Smooth muscle cell (in vitro differentiated cells): Measurements from ENCODE around the gene KRTCAP2. TPM values are rescaled to one million over a fixed set of nuclear protein-coding genes. Genes with fewer than 3 reads are reported as not detected.
A peak's percentile ranks its signal among the peaks of the same experiment; 100 is the strongest.

Source experiments
- DNase-seq: peaks from one replicate; lab custom pipeline; 2025; ENCODE audit not compliant: unreplicated experiment; lab: John Stamatoyannopoulos, UW
- H2AFZ ChIP-seq: fragments of 200-600 bp; sonication (generic); 2 replicates; pipeline ENCODE4 v1.6.0; 2016; ENCODE audit warnings: antibody characterized with exemption, low read depth, mild to moderate bottlenecking
- H3F3A ChIP-seq: fragments of 200-600 bp; sonication (generic); 2 replicates; pipeline ENCODE4 v1.6.0; 2017; ENCODE audit warnings: antibody characterized with exemption, low read depth
- H3K27ac ChIP-seq: fragments of 200-600 bp; sonication (generic); 2 replicates; pipeline ENCODE4 v1.5.1; 2016; ENCODE audit warnings: low read depth, mild to moderate bottlenecking
- H3K27me3 ChIP-seq: fragments of 200-600 bp; sonication (generic); 2 replicates; pipeline ENCODE4 v1.6.1; 2016; ENCODE audit warnings: low read depth, mild to moderate bottlenecking
- H3K36me3 ChIP-seq: fragments of 200-600 bp; sonication (generic); 2 replicates; pipeline ENCODE4 v1.5.1; 2016; ENCODE audit warnings: low read depth
- H3K4me1 ChIP-seq: fragments of 200-600 bp; sonication (generic); 2 replicates; pipeline ENCODE4 v1.5.1; 2016; ENCODE audit warnings: low read depth
- H3K4me2 ChIP-seq: fragments of 200-600 bp; sonication (generic); 2 replicates; pipeline ENCODE4 v1.6.0; 2016; ENCODE audit warnings: mild to moderate bottlenecking
- H3K4me3 ChIP-seq: fragments of 200-600 bp; sonication (generic); 2 replicates; pipeline ENCODE4 v1.5.1; 2016; ENCODE audit warnings: mild to moderate bottlenecking
- H3K79me2 ChIP-seq: fragments of 200-600 bp; sonication (generic); 2 replicates; pipeline ENCODE4 v1.6.0; 2016; ENCODE audit warnings: low read depth, mild to moderate bottlenecking
- H3K9ac ChIP-seq: fragments of 200-600 bp; sonication (generic); 2 replicates; pipeline ENCODE4 v1.6.0; 2016; ENCODE audit warnings: low read depth
- H3K9me3 ChIP-seq: fragments of 200-600 bp; sonication (generic); replicated peaks from 2 replicates; pipeline ENCODE4 v1.5.1; 2016; ENCODE audit warnings: low read depth
- H4K20me1 ChIP-seq: fragments of 200-600 bp; sonication (generic); 2 replicates; pipeline ENCODE4 v1.6.0; 2016; ENCODE audit warnings: low read depth
- CTCF ChIP-seq: fragments of 200-600 bp; sonication (generic); IDR thresholded peaks from 2 replicates; pipeline ENCODE4 v1.5.1; 2017; ENCODE audit warnings: borderline replicate concordance, mild to moderate bottlenecking, antibody characterized with exemption; ENCODE audit not compliant: insufficient read depth, poor library complexity, severe bottlenecking
- WGBS: methylation state at CpG from one replicate; pipeline ENCODE4 v1.1.7; 2016; ENCODE audit warnings: low lambda C conversion rate; 5-methylcytosine and 5-hydroxymethylcytosine counted together
- polyA plus RNA-seq: library from polyadenylated mRNA; unstranded; fragments of >200 nt; fragmentation: Nextera tagmentation; extraction: Ambion mirVana; gene quantifications from 2 replicates; pipeline ENCODE4 v1.2.1, GENCODE V29; 2016
- total RNA-seq: library from RNA; depleted of rRNA; stranded (reverse); fragments of >200 nt; gene quantifications from 2 replicates; pipeline ENCODE4 v1.2.3, GENCODE V29; 2014

KRTCAP2 gene
- total and polyA plus RNA-seq, 2 experiments from 2014 or later: 283 to 607 TPM

GRCh38 chr1:155206891-155207805 lies 34.0 kb upstream of the KRTCAP2 start:
- no peak overlapping the region for H2AFZ ChIP-seq
- peak overlapping the region; percentile 96 for H3K4me2 ChIP-seq
- peaks cover 12% of the 10 kb centered on the region for H3K79me2 ChIP-seq
- H3K4me1 ChIP-seq: peaks cover 10% of the 10 kb centered on the region
- peak overlapping the region; percentile 81 for H3K4me3 ChIP-seq
- 19% methylated on average over 13 of the region's 13 CpGs for WGBS
- no peaks in the 10 kb centered on the region for H4K20me1 ChIP-seq
- TF ChIP-seq CTCF: peak; percentile 82
- H3K9ac ChIP-seq: peak overlapping the region; percentile 100
- DNase-seq: peak; percentile 47
- H3K27me3 ChIP-seq: no peaks in the 10 kb centered on the region
- no peaks in the 10 kb centered on the region for H3K36me3 ChIP-seq
- peaks cover 4% of the 10 kb centered on the region for H3F3A ChIP-seq
- H3K27ac ChIP-seq: peak overlapping the region; percentile 100
- H3K9me3 ChIP-seq: no peaks in the 10 kb centered on the region

- Histone ChIP-seq H3K79me2 (peaks cover 12% of the 10 kb centered on the region), H2AFZ (no peak overlapping the region), H3K4me3 (no peak overlapping the region), H3K36me3 (no peaks in the 10 kb centered on the region), H3K9ac (no peak overlapping the region), H3K9me3 (no peaks in the 10 kb centered on the region), H3K27me3 (no peaks in the 10 kb centered on the region), H3F3A (peaks cover 4% of the 10 kb centered on the region), H4K20me1 (no peaks in the 10 kb centered on the region), H3K4me2 (no peak overlapping the region), H3K4me1 (peaks cover 10% of the 10 kb centered on the region), H3K27ac (no peak overlapping the region)
- DNase-seq: no peak
- no peak for TF ChIP-seq CTCF
- 79% methylated on average over 9 of the region's 9 CpGs for WGBS
Observed at GRCh38 chr1:155205969-155206593, 33.0 kb upstream of the KRTCAP2 start.

- H3K27me3 ChIP-seq: no peaks in the 10 kb centered on the region
- peaks cover 9% of the 10 kb centered on the region for H3K4me1 ChIP-seq
- peaks cover 8% of the 10 kb centered on the region for H3K79me2 ChIP-seq
- peaks cover 4% of the 10 kb centered on the region for H3F3A ChIP-seq
- no peak overlapping the region for H3K4me2 ChIP-seq
- no peak for TF ChIP-seq CTCF
- no peaks in the 10 kb centered on the region for H3K9me3 ChIP-seq
- no peaks in the 10 kb centered on the region for H3K36me3 ChIP-seq
- H4K20me1 ChIP-seq: no peaks in the 10 kb centered on the region
- DNase-seq: no peak
- H2AFZ ChIP-seq: no peak overlapping the region
- no peak overlapping the region for H3K27ac ChIP-seq
- no peak overlapping the region for H3K4me3 ChIP-seq
- 92% methylated on average over 14 of the region's 14 CpGs for WGBS
- no peak overlapping the region for H3K9ac ChIP-seq
Observed at GRCh38 chr1:155205035-155205434, 31.9 kb upstream of the KRTCAP2 start.
